ENCODE results near the gene CDK11A. TPM values are rescaled to one million over a fixed set of nuclear protein-coding genes. Genes with fewer than 3 reads are reported as not detected.
"Not testable (repeated sequence)": the region's sequence is repeated elsewhere in the genome, so short reads cannot be mapped to it uniquely, and the experiment has no call there.

The CDK11A gene
- total and polyA plus RNA-seq, 2 of the 8 experiments (the other 6 are each of a cell fraction or from before 2014, with no cell fraction given): 15.0 to 45.6 TPM

GRCh38 chr1:1692714-1693647, 31.2 kb downstream of the CDK11A start, which contains the start of gene SLC35E2B:
Gene SLC35E2B (minus strand): TSS chr1:1692795. CDS start chr1:1676699, 16,096 bp downstream.
- H3K14ac ChIP-seq (ENCODE audit: insufficient read length); H3K56ac ChIP-seq (replicated peaks; ENCODE audit: insufficient read length, low read depth, low read length); H3K4me1 ChIP-seq (replicated peaks in 1 of 4; ENCODE audit: control insufficient read depth in 3 of 4, insufficient read depth in 4 of 4, low read length in 3 of 4); H2BK15ac ChIP-seq (ENCODE audit: low read length); H3K79me2 ChIP-seq (ENCODE audit: control insufficient read depth in 1 of 2, insufficient read depth in 2 of 2, low read length in 2 of 2); H3K9me3 ChIP-seq (ENCODE audit: insufficient read depth in 2 of 2, low read depth in 1 of 2, low read length in 1 of 2); H4K20me1 ChIP-seq (replicated peaks in 1 of 2; ENCODE audit: control insufficient read depth in 1 of 2, insufficient read depth in 2 of 2, low read length in 2 of 2); H4K5ac ChIP-seq (ENCODE audit: insufficient read length, low read depth, low read length); H3K36me3 ChIP-seq (ENCODE audit: control insufficient read depth in 2 of 4, insufficient read depth in 4 of 4, low read length in 3 of 4); H4K8ac ChIP-seq (ENCODE audit: extremely low read depth, insufficient read depth, low read length); H3K23me2 ChIP-seq (ENCODE audit: low read depth, low read length); H2AK5ac ChIP-seq (ENCODE audit: low read depth, low read length); H3K4ac ChIP-seq (replicated peaks; ENCODE audit: insufficient read length, low read depth, low read length); H3K27me3 ChIP-seq (replicated peaks in 1 of 4; ENCODE audit: control insufficient read depth in 3 of 4, extremely low read depth in 1 of 4, insufficient read depth in 3 of 4, low read length in 3 of 4); H3K79me1 ChIP-seq (ENCODE audit: low read depth, low read length); H2BK120ac ChIP-seq (replicated peaks; ENCODE audit: low read depth, low read length); H2BK5ac ChIP-seq (ENCODE audit: low read depth, low read length); H2BK12ac ChIP-seq (ENCODE audit: low read depth, low read length); H2AFZ ChIP-seq (ENCODE audit: low read length); FAIRE-seq; H3K23ac ChIP-seq (ENCODE audit: insufficient read length); H3K18ac ChIP-seq (ENCODE audit: extremely low read depth, low read length); H4K91ac ChIP-seq (replicated peaks; ENCODE audit: insufficient read length, low read length); H2BK20ac ChIP-seq (ENCODE audit: low read length); CTCF ChIA-PET (ENCODE audit: partially characterized antibody): not testable (repeated sequence)
- no CpG with 5 or more reads among the region's 98 CpGs for WGBS, 2 experiments (ENCODE audit: extremely low coverage in 1 of 2, insufficient coverage in 1 of 2, insufficient read length in 1 of 2, insufficient replicate concordance in 2 of 2, low coverage in 1 of 2, low lambda C conversion rate in 2 of 2, missing lambda C conversion rate in 1 of 2)
- DNase-seq (ENCODE audit: low read depth in 1 of 2, low spot score in 2 of 2): peak in 1 of 2 experiments; percentile 78
- TF ChIP-seq TAF1 (IDR thresholded peaks at IDR 0.05; ENCODE audit: low read depth, low read length) (peak; percentile 48; the same call in 1 of the 2 replicates), EP300 (IDR thresholded peaks at IDR 0.05; ENCODE audit: borderline replicate concordance in 1 of 2, low read depth in 2 of 2, low read length in 2 of 2) (peak in 1 of 2 experiments; percentile 81; a peak in 1 of 3 replicates), CHD1 (IDR thresholded peaks at IDR 0.05; ENCODE audit: low read depth, low read length) (peak; percentile 75), JUND (IDR thresholded peaks at IDR 0.05; ENCODE audit: low read length) (peak; percentile 85), SIX5 (IDR thresholded peaks at IDR 0.05; ENCODE audit: low read depth, low read length) (peak; percentile 42)
- POLR2A ChIA-PET (ENCODE audit: partially characterized antibody): interaction anchor here (1.2 kb wide), 1 partner anchor 153 kb away, joined by 3 read pairs; no protein-coding TSS in a partner anchor
- Histone ChIP-seq H3K9ac (replicated peaks in 1 of 4; ENCODE audit: extremely low read depth in 1 of 4, low read depth in 3 of 4, low read length in 3 of 4) (peak within 1 kb of the TSS in 2 of 4 experiments; percentile 2 to 34; a peak in 1 of 7 replicates), H3K27ac (ENCODE audit: low read depth, low read length) (peak within 1 kb of the TSS; percentile 67; the same call in 1 of the 2 replicates), H3K4me3 (ENCODE audit: extremely low read depth in 1 of 4, insufficient read depth in 2 of 4, low read depth in 3 of 4, low read length in 4 of 4) (peak within 1 kb of the TSS; percentile 34 to 61 (median 46); a peak in 7 of 8 replicates), H3K4me2 (ENCODE audit: insufficient read depth in 1 of 2, low read depth in 2 of 2, low read length in 2 of 2) (peak within 1 kb of the TSS in 1 of 2 experiments; percentile 28; a peak in 1 of 4 replicates)
